Natural killer cell treated with Interleukin-12 subunit alpha and Interleukin-12 subunit beta and Interleukin-15 and Interleukin-18, amount 100 ng/mL, for 72 hours (primary cell): ENCODE results near the gene LARGE1. TPM values are rescaled to one million over a fixed set of nuclear protein-coding genes. Genes with fewer than 3 reads are reported as not detected.

Experiments
- ATAC-seq, 2 donors: fragments of 150-1000 bp; cut with Tn5 transposase in 1 of 2; sonication (Bioruptor Pico), chemical (Tn5 transposase) in 1 of 2; 2 replicates each; pipeline ENCODE4 v1.10.0; 2021
- DNase-seq: peaks from one replicate; pipeline ENCODE4 v3.0.0; 2022; ENCODE audit warnings: low spot score
- H3K27ac Mint-ChIP-seq, 2 donors: 1 replicate in 1 of 2; 2 replicates in 1 of 2; pipeline ENCODE4 v1.8.0; 2022; ENCODE audit warnings: mixed read lengths in 2 of 2, mild to moderate bottlenecking in 1 of 2, moderate library complexity in 1 of 2
- H3K27me3 Mint-ChIP-seq, 2 donors: 1 replicate in 1 of 2; 2 replicates in 1 of 2; pipeline ENCODE4 v1.8.0; 2022; ENCODE audit warnings: mixed read lengths in 2 of 2
- H3K36me3 Mint-ChIP-seq: one replicate; pipeline ENCODE4 v1.8.0; 2022; ENCODE audit warnings: mixed read lengths
- H3K4me1 Mint-ChIP-seq, 2 donors: 1 replicate in 1 of 2; 2 replicates in 1 of 2; pipeline ENCODE4 v1.8.0; 2022; ENCODE audit warnings: low read depth in 2 of 2, mixed read lengths in 2 of 2, mild to moderate bottlenecking in 1 of 2
- H3K4me3 Mint-ChIP-seq: one replicate; pipeline ENCODE4 v1.8.0; 2022; ENCODE audit warnings: mixed read lengths
- H3K9me3 Mint-ChIP-seq: 2 replicates; pipeline ENCODE4 v1.8.0; 2022; ENCODE audit warnings: mixed read lengths
- total RNA-seq, 2 donors: library from RNA; stranded (reverse); gene quantifications; one replicate each; pipeline ENCODE4 v1.2.3, GENCODE V29; 2022

Gene LARGE1
- total RNA-seq, 2 donors from 2014 or later, result 6.9 to 9.0 TPM

- H3K4me1 Mint-ChIP-seq, result no peaks in the 10 kb centered on the region
- peaks cover 0 to 2% of the 10 kb centered on the region in 2 donors for H3K27me3 Mint-ChIP-seq
- no peak overlapping the region for H3K4me3 Mint-ChIP-seq
These were observed 143.8 kb downstream of the LARGE1 start for GRCh38 chr22:33776491-33776890.

GRCh38 chr22:33774781-33775180, 145.5 kb downstream of the LARGE1 start:
- Mint-ChIP-seq H3K27ac (no peak overlapping the region), H3K4me3 (no peak overlapping the region), H3K36me3 (no peaks in the 10 kb centered on the region), H3K27me3 (peaks cover 0 to 2% of the 10 kb centered on the region in 2 donors), H3K9me3 (peaks cover 6% of the 10 kb centered on the region), H3K4me1 (no peaks in the 10 kb centered on the region)
- ATAC-seq (no peak), DNase-seq (no peak)

More at GRCh38 chr22:33776491-33776890, 143.8 kb downstream of the LARGE1 start:
- no peaks in the 10 kb centered on the region for H3K36me3 Mint-ChIP-seq
- DNase-seq (no peak), ATAC-seq (no peak)
- H3K27ac Mint-ChIP-seq, result no peak overlapping the region
- peaks cover 6% of the 10 kb centered on the region for H3K9me3 Mint-ChIP-seq

GRCh38 chr22:33772745-33773144, 147.5 kb downstream of the LARGE1 start:
- Mint-ChIP-seq H3K27ac (no peak overlapping the region), H3K4me3 (no peak overlapping the region), H3K9me3 (peaks cover 6% of the 10 kb centered on the region), H3K4me1 (no peaks in the 10 kb centered on the region), H3K27me3 (peaks cover 0 to 2% of the 10 kb centered on the region in 2 donors), H3K36me3 (no peaks in the 10 kb centered on the region)
- DNase-seq (no peak), ATAC-seq (no peak)

DNA sequence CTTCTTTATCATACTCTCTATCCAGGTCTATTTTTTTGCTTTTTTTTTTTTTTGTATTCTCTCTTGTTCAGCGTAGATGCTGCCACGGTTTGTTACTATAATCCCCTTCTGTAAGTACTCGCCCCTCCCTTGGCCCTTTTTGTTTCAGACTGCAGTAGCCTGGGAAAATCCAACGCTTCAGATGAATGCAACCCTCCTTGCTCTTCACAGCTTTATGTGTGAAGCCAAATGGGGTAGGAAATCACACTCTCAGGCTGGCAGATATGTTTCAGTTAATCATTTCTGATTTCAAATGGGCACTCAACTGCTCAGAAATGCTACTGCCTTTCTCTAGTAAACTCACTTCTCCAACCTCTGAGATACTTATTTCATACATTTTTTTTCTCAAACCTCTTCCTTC, 149.1 kb downstream of the LARGE1 start:
- H3K36me3 Mint-ChIP-seq, result no peaks in the 10 kb centered on the region
- ATAC-seq (no peak), DNase-seq (no peak)
- H3K4me1 Mint-ChIP-seq, result no peaks in the 10 kb centered on the region
- H3K27ac Mint-ChIP-seq, result no peak overlapping the region
- H3K27me3 Mint-ChIP-seq, result no peaks in the 10 kb centered on the region
- H3K4me3 Mint-ChIP-seq, result no peak overlapping the region
- H3K9me3 Mint-ChIP-seq, result peaks cover 2% of the 10 kb centered on the region

DNA sequence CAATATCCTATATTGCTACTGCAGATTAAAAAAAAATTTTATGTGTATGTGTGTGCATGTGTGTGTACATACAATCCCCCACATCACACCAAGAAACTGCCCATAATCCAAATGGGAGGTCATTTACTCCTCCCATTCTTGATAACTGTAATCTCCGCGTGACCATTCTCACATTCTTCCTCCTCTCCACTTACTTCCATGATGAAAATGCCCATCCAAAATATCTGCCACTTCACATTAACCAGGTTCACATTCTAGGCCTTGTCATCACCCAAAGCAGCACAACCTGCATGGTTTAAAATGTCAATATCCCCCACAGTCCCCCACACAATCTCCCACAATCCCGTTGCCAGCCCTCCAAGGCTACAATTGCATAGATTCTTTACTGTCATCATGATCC, 149.6 kb downstream of the LARGE1 start:
- DNase-seq, result no peak
- Mint-ChIP-seq H3K4me3 (no peak overlapping the region), H3K9me3 (no peaks in the 10 kb centered on the region), H3K36me3 (no peaks in the 10 kb centered on the region), H3K27me3 (no peaks in the 10 kb centered on the region), H3K27ac (no peak overlapping the region), H3K4me1 (no peaks in the 10 kb centered on the region)
- ATAC-seq, result no peak

- no peaks in the 10 kb centered on the region for H3K27me3 Mint-ChIP-seq
- H3K36me3 Mint-ChIP-seq, result no peaks in the 10 kb centered on the region
- peaks cover 8% of the 10 kb centered on the region for H3K9me3 Mint-ChIP-seq
- H3K4me1 Mint-ChIP-seq, result no peaks in the 10 kb centered on the region
- H3K4me3 Mint-ChIP-seq, result no peak overlapping the region
- DNase-seq (no peak), ATAC-seq (no peak)
- H3K27ac Mint-ChIP-seq, result no peak overlapping the region
These were observed 154.2 kb downstream of the LARGE1 start for GRCh38 chr22:33766091-33766490.

GRCh38 chr22:33758961-33759360, 161.3 kb downstream of the LARGE1 start:
- no peaks in the 10 kb centered on the region for H3K4me1 Mint-ChIP-seq
- no peaks in the 10 kb centered on the region for H3K27me3 Mint-ChIP-seq
- DNase-seq (no peak), ATAC-seq (no peak)
- H3K27ac Mint-ChIP-seq, result no peak overlapping the region
- no peak overlapping the region for H3K4me3 Mint-ChIP-seq
- peaks cover 8% of the 10 kb centered on the region for H3K36me3 Mint-ChIP-seq
- H3K9me3 Mint-ChIP-seq, result peaks cover 18% of the 10 kb centered on the region

GRCh38 chr22:33757802-33758483, 162.3 kb downstream of the LARGE1 start:
- Mint-ChIP-seq H3K4me3 (no peak overlapping the region), H3K27me3 (no peaks in the 10 kb centered on the region), H3K27ac (no peak overlapping the region), H3K4me1 (no peaks in the 10 kb centered on the region), H3K9me3 (peaks cover 18% of the 10 kb centered on the region), H3K36me3 (peaks cover 8% of the 10 kb centered on the region)
- DNase-seq (no peak), ATAC-seq (no peak)

DNA sequence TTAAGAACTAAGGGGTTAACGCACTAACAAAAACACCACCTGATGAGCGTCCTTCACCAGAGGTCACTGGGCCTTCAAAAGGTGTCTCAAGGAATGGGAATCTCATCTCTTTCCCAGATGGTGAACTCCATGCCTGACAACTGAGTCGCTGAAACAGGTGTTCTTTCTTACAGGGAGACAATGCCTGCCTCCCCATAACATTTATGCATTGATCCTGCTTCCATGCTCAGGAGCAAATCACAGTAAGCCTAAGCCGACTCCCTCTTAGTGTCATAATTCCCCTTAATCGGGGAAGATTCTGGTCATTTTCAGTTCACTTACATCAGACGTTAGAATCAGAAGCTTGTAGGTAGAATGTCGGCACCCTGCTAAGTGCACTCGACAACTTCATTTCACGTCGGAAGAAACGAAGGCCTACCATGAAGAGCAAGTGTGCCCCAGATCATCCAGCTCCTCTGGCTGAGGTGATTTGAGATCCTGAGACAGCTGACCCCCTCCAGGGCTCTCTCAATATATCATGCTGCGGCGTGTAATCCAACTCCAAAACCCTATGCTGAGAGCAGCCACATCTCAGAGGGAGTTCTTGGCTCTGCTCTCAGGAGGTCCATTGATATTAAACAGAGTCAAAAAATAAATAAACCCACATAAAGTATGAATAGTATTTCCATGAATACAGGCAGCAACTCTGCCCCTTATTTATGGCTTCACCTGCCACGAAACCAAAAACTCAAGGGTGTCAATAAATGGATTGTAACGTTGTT, 163.1 kb downstream of the LARGE1 start:
- H3K27me3 Mint-ChIP-seq, result no peaks in the 10 kb centered on the region
- no peaks in the 10 kb centered on the region for H3K4me1 Mint-ChIP-seq
- no peak for DNase-seq
- peaks cover 15% of the 10 kb centered on the region for H3K9me3 Mint-ChIP-seq
- no peak for ATAC-seq
- H3K36me3 Mint-ChIP-seq, result peaks cover 8% of the 10 kb centered on the region
- H3K4me3 Mint-ChIP-seq, result no peak overlapping the region
- H3K27ac Mint-ChIP-seq, result no peak overlapping the region

GRCh38 chr22:33756508-33756949, 163.7 kb downstream of the LARGE1 start:
- Mint-ChIP-seq H3K9me3 (peaks cover 11% of the 10 kb centered on the region), H3K36me3 (peaks cover 8% of the 10 kb centered on the region), H3K4me1 (no peaks in the 10 kb centered on the region), H3K27me3 (no peaks in the 10 kb centered on the region), H3K27ac (no peak overlapping the region), H3K4me3 (no peak overlapping the region)
- ATAC-seq, result no peak
- DNase-seq, result no peak

DNA sequence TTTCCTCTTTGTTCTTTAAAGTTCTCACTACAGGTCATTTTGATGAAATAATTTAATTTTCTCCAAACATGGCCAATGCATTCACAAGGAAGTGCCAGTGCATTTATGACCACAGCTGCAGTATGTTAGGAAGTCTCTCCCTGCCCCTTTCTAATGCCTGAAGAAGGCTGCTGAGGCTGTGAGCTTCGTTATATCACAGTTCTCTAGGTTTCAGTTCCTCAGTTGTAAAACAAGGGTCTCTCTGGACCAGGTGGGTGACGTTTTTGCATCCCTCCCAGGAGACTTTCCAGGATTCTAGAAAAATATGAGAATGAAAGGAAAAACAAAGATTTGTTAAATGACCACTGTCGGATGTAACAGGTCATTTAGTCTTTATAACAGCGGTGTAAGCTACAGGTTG, 171.6 kb downstream of the LARGE1 start:
- Mint-ChIP-seq H3K4me3 (no peak overlapping the region), H3K9me3 (peaks cover 8% of the 10 kb centered on the region), H3K36me3 (no peaks in the 10 kb centered on the region), H3K4me1 (no peaks in the 10 kb centered on the region), H3K27ac (no peak overlapping the region), H3K27me3 (no peaks in the 10 kb centered on the region)
- DNase-seq (no peak), ATAC-seq (no peak)

GRCh38 chr22:33747576-33748180, 172.6 kb downstream of the LARGE1 start:
- ATAC-seq (no peak), DNase-seq (no peak)
- no peaks in the 10 kb centered on the region for H3K4me1 Mint-ChIP-seq
- H3K27me3 Mint-ChIP-seq, result no peaks in the 10 kb centered on the region
- H3K36me3 Mint-ChIP-seq, result no peaks in the 10 kb centered on the region
- peaks cover 12% of the 10 kb centered on the region for H3K9me3 Mint-ChIP-seq
- no peak overlapping the region for H3K4me3 Mint-ChIP-seq
- no peak overlapping the region for H3K27ac Mint-ChIP-seq

DNA sequence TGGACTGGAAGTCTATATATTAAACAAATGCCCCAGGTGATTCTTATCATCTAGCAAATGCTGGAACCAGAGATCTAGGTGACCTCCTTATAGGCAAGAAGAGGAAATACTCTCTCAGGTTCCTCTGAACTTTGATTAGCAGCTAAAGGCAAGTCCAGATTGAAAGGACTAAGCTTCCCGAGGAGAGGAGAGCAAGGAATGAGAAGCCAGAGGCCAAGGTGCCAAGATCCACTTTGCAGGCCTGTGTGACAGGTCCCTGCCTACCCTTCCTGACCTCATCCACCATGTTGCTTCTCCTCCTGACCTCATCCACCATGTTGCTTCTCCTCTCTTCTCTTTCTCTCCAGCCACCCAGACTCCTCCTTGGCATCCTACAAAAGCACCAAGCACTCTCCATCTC, 173.2 kb downstream of the LARGE1 start:
- DNase-seq, result no peak
- Mint-ChIP-seq H3K27me3 (no peaks in the 10 kb centered on the region), H3K36me3 (no peaks in the 10 kb centered on the region), H3K27ac (no peak overlapping the region), H3K4me3 (no peak overlapping the region), H3K9me3 (peaks cover 12% of the 10 kb centered on the region), H3K4me1 (no peaks in the 10 kb centered on the region)
- ATAC-seq, result no peak

GRCh38 chr22:33746501-33746928, 173.8 kb downstream of the LARGE1 start:
- no peaks in the 10 kb centered on the region for H3K36me3 Mint-ChIP-seq
- no peak for DNase-seq
- no peaks in the 10 kb centered on the region for H3K4me1 Mint-ChIP-seq
- peaks cover 12% of the 10 kb centered on the region for H3K9me3 Mint-ChIP-seq
- no peak overlapping the region for H3K27ac Mint-ChIP-seq
- no peak for ATAC-seq
- H3K27me3 Mint-ChIP-seq, result no peaks in the 10 kb centered on the region
- no peak overlapping the region for H3K4me3 Mint-ChIP-seq
